HG03196 (cell line): ENCODE results near the gene MR1.
A peak's percentile ranks its signal among the peaks of the same experiment; 100 is the strongest.

Source experiments
- ATAC-seq: cut with Tn5 transposase; IDR thresholded peaks from one replicate; pipeline ENCODE4 v1.9.1; 2021; ENCODE audit not compliant: unreplicated experiment

Gene MR1

GRCh38 chr1:181089676-181090544, 56.1 kb downstream of the MR1 start:
- ATAC-seq, result peak; percentile 23

GRCh38 chr1:181090641-181091126, 56.9 kb downstream of the MR1 start:
- no peak for ATAC-seq

- no peak for ATAC-seq
Observed at GRCh38 chr1:181091309-181092040, 57.7 kb downstream of the MR1 start.

GRCh38 chr1:181092056-181092455, 58.3 kb downstream of the MR1 start:
- ATAC-seq, result no peak

- ATAC-seq, result no peak
Observed at GRCh38 chr1:181092883-181093458, 59.2 kb downstream of the MR1 start.

- ATAC-seq, result no peak
Observed at GRCh38 chr1:181094416-181095212, 60.8 kb downstream of the MR1 start.

GRCh38 chr1:181095260-181095659, 61.5 kb downstream of the MR1 start:
- ATAC-seq, result no peak

GRCh38 chr1:181095763-181096184, 62.0 kb downstream of the MR1 start:
- ATAC-seq, result no peak

GRCh38 chr1:181097242-181097641, 63.5 kb downstream of the MR1 start:
- no peak for ATAC-seq

- peak; percentile 47 for ATAC-seq
Observed at GRCh38 chr1:181099152-181100014, 65.6 kb downstream of the MR1 start.

- no peak for ATAC-seq
Observed at GRCh38 chr1:181100015-181100905, 66.5 kb downstream of the MR1 start.

GRCh38 chr1:181100934-181101333, 67.2 kb downstream of the MR1 start:
- ATAC-seq, result no peak

GRCh38 chr1:181101581-181102226, 67.9 kb downstream of the MR1 start:
- ATAC-seq, result no peak

- no peak for ATAC-seq
Observed at GRCh38 chr1:181102841-181103240, 69.1 kb downstream of the MR1 start.

GRCh38 chr1:181103399-181103798, 69.6 kb downstream of the MR1 start:
- ATAC-seq, result no peak

GRCh38 chr1:181104042-181104789, 70.4 kb downstream of the MR1 start:
- ATAC-seq, result no peak

- peak; percentile 4 for ATAC-seq
Observed at GRCh38 chr1:181104790-181105133, 71.0 kb downstream of the MR1 start.
